Mesothelial cell of epicardium (in vitro differentiated cells): ENCODE measurements around the gene CNTNAP5. TPM values are rescaled to one million over a fixed set of nuclear protein-coding genes. Genes with fewer than 3 reads are reported as not detected.
A peak's percentile ranks its signal among the peaks of the same experiment; 100 is the strongest.

Source experiments
- DNase-seq, 2 experiments: peaks; one replicate each; pipeline ENCODE4 v3.0.0; 2021; ENCODE audit warnings: low spot score in 2 of 2; ENCODE audit not compliant: unreplicated experiment in 2 of 2
- H3K27ac Mint-ChIP-seq: 2 replicates; pipeline ENCODE4 v1.8.0; 2021; ENCODE audit warnings: mixed read lengths
- H3K27me3 Mint-ChIP-seq: 2 replicates; pipeline ENCODE4 v1.8.0; 2021; ENCODE audit warnings: low read depth, mixed read lengths
- H3K36me3 Mint-ChIP-seq: 2 replicates; pipeline ENCODE4 v1.8.0; 2021; ENCODE audit warnings: mixed read lengths
- H3K4me1 Mint-ChIP-seq: 2 replicates; pipeline ENCODE4 v1.8.0; 2021; ENCODE audit warnings: mixed read lengths
- H3K4me3 Mint-ChIP-seq: 2 replicates; pipeline ENCODE4 v1.8.0; 2021; ENCODE audit warnings: mild to moderate bottlenecking, moderate library complexity, mixed read lengths
- H3K9me3 Mint-ChIP-seq: 2 replicates; pipeline ENCODE4 v1.8.0; 2021; ENCODE audit warnings: mixed read lengths
- CTCF ChIP-seq: fragments of 200-600 bp; sonication (generic); IDR thresholded peaks from one replicate; pipeline ENCODE4 v1.5.0; 2021; ENCODE audit warnings: antibody characterized with exemption; ENCODE audit not compliant: unreplicated experiment
- total RNA-seq: library from RNA; stranded (reverse); gene quantifications from 3 replicates; pipeline ENCODE4 v1.2.1, GENCODE V29; 2021

The CNTNAP5 gene
- total RNA-seq, 1 donor from 2014 or later, result 0.22 TPM

DNA sequence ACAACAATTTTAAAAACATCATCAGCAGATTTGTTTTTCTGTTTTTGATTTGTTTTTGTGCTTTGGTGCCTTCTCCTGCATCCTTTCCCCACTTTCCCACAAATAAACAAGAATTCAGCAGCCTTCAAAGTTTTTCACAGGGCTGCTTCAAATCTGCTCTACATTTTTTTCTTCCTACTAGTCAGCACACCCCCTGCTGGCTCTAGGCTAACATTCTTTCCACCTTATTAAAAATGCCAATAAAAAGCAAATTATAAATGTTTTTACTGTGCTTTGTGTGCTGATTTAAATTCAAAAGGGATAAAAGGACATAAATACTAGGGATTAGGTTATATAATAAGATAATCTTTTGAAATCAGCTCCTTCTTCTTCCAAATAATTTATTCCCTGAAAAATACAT, 6.2 kb upstream of the CNTNAP5 start:
- TF ChIP-seq CTCF, result peak; percentile 23
- no peak overlapping the region for H3K27ac Mint-ChIP-seq
- H3K36me3 Mint-ChIP-seq, result no peaks in the 10 kb centered on the region
- no peak overlapping the region for H3K4me3 Mint-ChIP-seq
- peaks cover 58% of the 10 kb centered on the region for H3K27me3 Mint-ChIP-seq
- H3K4me1 Mint-ChIP-seq, result no peaks in the 10 kb centered on the region
- H3K9me3 Mint-ChIP-seq, result no peaks in the 10 kb centered on the region
- DNase-seq, result no peak

GRCh38 chr2:124024561-124025170, 421 bp upstream of the CNTNAP5 start:
- H3K4me1 Mint-ChIP-seq, result peaks cover 13% of the 10 kb centered on the region

DNA sequence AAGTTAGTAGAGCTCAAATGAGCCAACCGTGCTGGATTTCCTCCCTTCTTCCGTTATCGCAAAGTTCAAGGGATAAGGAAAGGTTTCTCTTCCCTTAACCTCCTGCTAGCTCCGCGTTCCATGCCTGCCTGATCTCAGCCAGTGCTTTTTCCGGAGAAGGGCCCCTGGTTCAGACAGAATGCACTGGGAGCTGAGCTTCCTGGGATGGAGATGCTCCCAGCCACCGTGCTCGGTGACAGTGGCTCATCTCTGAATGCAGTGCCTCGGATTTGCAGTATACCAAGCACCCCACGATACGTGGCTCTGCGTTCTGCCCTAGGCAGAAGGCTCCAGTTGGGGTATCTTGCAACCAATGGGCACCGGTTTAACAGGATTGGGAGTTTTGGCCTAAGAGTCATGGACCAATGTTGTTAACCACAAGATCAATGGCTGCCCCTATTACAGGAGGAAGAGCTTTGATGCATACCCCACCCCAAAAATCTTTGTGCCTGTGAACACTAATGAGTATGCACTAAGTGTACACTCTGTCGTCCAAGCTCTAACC, 876 bp downstream of the CNTNAP5 start:
- no peak for TF ChIP-seq CTCF
- DNase-seq, result no peak
- no peak overlapping the region for H3K4me3 Mint-ChIP-seq
- H3K27ac Mint-ChIP-seq, result no peak overlapping the region
- peaks cover 74% of the 10 kb centered on the region for H3K27me3 Mint-ChIP-seq
- no peaks in the 10 kb centered on the region for H3K36me3 Mint-ChIP-seq
- H3K4me1 Mint-ChIP-seq, result peaks cover 13% of the 10 kb centered on the region
- no peaks in the 10 kb centered on the region for H3K9me3 Mint-ChIP-seq

More at GRCh38 chr2:124024561-124025170, 421 bp upstream of the CNTNAP5 start:
- no peaks in the 10 kb centered on the region for H3K9me3 Mint-ChIP-seq
- TF ChIP-seq CTCF, result no peak
- peak overlapping the region; percentile 52 for H3K4me3 Mint-ChIP-seq
- no peaks in the 10 kb centered on the region for H3K36me3 Mint-ChIP-seq
- no peak for DNase-seq
- no peak overlapping the region for H3K27ac Mint-ChIP-seq
- peaks cover 79% of the 10 kb centered on the region for H3K27me3 Mint-ChIP-seq

DNA sequence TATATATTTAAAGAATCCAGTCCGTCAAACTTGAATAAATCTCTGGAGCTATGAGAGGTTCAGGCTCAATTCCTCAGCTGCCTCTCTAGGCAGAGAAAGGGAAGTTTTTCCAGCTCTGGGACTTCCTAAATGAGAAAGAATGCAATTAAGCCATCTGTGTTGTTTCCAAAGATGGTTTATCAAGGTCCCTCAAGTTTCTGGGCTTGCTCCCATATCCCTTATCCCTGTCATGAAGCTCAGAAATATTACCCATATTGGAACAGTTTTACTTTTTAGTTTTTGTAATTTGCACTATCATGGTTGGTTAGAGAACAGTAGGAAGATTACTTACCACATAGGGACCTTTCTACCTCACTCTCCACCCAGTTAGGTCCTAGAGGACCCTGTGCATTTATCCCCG, 1.4 kb downstream of the CNTNAP5 start:
- Mint-ChIP-seq H3K4me3 (no peak overlapping the region), H3K36me3 (no peaks in the 10 kb centered on the region), H3K27ac (no peak overlapping the region), H3K27me3 (peaks cover 70% of the 10 kb centered on the region), H3K4me1 (peaks cover 13% of the 10 kb centered on the region), H3K9me3 (no peaks in the 10 kb centered on the region)
- no peak for TF ChIP-seq CTCF
- DNase-seq, result no peak

- DNase-seq, result no peak
- no peak overlapping the region for H3K4me3 Mint-ChIP-seq
- H3K27me3 Mint-ChIP-seq, result peaks cover 63% of the 10 kb centered on the region
- H3K4me1 Mint-ChIP-seq, result peaks cover 13% of the 10 kb centered on the region
- H3K27ac Mint-ChIP-seq, result no peak overlapping the region
- no peaks in the 10 kb centered on the region for H3K36me3 Mint-ChIP-seq
- no peaks in the 10 kb centered on the region for H3K9me3 Mint-ChIP-seq
- peak; percentile 45 for TF ChIP-seq CTCF
Observed at GRCh38 chr2:124027182-124027581, 2.1 kb downstream of the CNTNAP5 start.

GRCh38 chr2:124032799-124033198, 7.7 kb downstream of the CNTNAP5 start:
- Mint-ChIP-seq H3K4me1 (no peaks in the 10 kb centered on the region), H3K9me3 (no peaks in the 10 kb centered on the region), H3K36me3 (no peaks in the 10 kb centered on the region), H3K27me3 (peaks cover 15% of the 10 kb centered on the region), H3K27ac (no peak overlapping the region), H3K4me3 (no peak overlapping the region)
- DNase-seq, result no peak
- TF ChIP-seq CTCF, result no peak
